ENCODE measurements around the gene SLC7A1. TPM values are rescaled to one million over a fixed set of nuclear protein-coding genes. Genes with fewer than 3 reads are reported as not detected.

Gene SLC7A1
- total RNA-seq, 1 donor from 2014 or later: 24.5 TPM

GRCh38 chr13:29561918-29562317 lies 33.6 kb downstream of the SLC7A1 start:
- no peak for DNase-seq (ENCODE audit: low read depth, low spot score)

GRCh38 chr13:29556742-29557141 lies 38.7 kb downstream of the SLC7A1 start:
- DNase-seq (ENCODE audit: low read depth, low spot score): no peak

GRCh38 chr13:29551214-29551613 lies 44.3 kb downstream of the SLC7A1 start:
- DNase-seq (ENCODE audit: low read depth, low spot score): no peak

- DNase-seq (ENCODE audit: low read depth, low spot score): no peak
Observed at GRCh38 chr13:29550430-29550988, 45.0 kb downstream of the SLC7A1 start.

DNA sequence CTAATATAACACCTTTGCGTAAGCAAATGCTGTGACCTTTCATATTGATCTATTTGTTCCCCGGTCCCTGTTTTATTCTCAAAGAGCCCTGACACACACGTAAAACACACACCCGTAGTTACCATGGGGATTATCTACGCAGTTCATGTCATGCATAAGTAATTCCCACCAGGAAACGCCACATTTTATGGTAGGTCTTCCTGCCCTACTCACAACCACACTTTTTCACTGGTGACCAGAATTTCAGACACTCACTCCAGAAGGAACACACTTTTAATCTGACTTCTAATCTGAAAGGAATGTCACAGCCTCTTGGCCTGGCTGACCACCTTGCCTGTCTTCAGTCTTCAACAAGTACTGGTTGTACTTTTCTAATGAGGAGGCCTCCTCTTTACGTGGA lies 46.8 kb downstream of the SLC7A1 start:
- peak; percentile 68 for DNase-seq (ENCODE audit: low read depth, low spot score)

GRCh38 chr13:29547153-29547552 lies 48.3 kb downstream of the SLC7A1 start:
- peak; percentile 56 for DNase-seq (ENCODE audit: low read depth, low spot score)

GRCh38 chr13:29546662-29547061 lies 48.8 kb downstream of the SLC7A1 start:
- DNase-seq (ENCODE audit: low read depth, low spot score): peak; percentile 32

- DNase-seq (ENCODE audit: low read depth, low spot score): no peak
Observed at GRCh38 chr13:29545988-29546387, 49.5 kb downstream of the SLC7A1 start.

DNA sequence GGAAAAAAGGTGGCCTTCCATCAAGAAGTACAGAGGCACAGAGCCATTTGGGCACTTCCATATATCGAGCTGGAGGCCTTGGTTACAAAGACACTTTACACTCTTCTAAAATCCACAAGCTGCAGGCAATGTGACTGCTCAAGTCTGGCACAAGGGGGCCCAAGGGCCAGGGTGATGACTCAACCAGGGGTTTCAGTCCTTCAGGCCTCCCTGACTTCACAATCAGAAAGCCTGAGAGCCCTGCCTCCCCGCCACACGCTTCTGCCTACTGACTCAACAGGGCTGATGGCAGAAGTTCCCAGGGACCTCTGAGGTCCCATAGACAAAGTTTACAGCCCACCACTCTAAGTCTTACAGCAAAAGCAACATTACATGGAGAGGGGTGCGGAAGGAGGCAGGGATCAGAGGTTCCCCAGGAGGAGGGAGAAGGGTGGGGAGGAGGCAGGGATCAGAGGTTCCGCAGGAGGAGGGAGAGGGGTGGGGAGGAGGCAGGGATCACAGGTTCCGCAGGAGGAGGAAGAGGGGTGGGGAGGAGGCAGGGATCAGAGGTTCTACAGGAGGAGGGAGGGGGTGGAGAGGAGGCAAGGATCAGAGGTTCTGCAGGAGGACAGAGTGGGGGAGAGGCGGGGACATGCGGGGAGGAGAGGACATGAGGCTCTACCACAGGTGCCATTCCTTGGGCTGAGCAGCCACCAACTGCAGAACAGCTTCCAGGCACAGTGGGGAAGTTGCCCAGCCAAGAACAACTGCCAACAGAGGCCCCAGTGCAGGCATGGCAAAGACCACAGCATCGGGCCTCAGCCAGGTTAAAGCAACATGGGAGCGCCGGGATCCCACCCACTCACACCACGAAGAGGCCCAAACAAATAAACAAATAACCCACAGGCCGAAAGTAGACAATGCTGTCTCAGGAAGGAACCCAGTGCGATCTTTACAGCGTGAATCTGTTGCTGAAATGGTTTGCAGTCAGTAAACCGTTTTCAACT lies 52.0 kb downstream of the SLC7A1 start:
- no peak for DNase-seq (ENCODE audit: low read depth, low spot score)

- DNase-seq (ENCODE audit: low read depth, low spot score): no peak
Observed at GRCh38 chr13:29542381-29542780, 53.1 kb downstream of the SLC7A1 start.

DNA sequence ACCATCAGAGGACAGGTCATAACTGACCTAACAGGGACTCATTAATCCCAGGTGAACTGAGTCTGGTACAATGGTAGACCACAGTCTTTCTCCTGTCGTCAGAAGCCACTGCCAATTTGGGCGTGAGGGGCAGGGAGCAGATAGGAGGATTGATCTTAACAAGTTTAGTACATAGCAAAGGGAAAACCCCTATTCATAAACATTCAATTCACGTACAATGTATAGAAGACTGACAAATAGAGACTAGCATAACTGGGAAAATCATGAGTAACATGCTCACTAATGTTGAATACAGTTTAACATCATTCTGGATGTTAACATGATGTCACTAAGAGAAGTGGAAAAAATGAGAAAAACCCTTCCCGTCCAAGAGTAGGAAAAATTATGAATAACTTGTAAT lies 54.1 kb downstream of the SLC7A1 start:
- DNase-seq (ENCODE audit: low read depth, low spot score): no peak

- DNase-seq (ENCODE audit: low read depth, low spot score): no peak
Observed at GRCh38 chr13:29540799-29541198, 54.7 kb downstream of the SLC7A1 start.

- no peak for DNase-seq (ENCODE audit: low read depth, low spot score)
Observed at GRCh38 chr13:29540334-29540733, 55.2 kb downstream of the SLC7A1 start.

DNA sequence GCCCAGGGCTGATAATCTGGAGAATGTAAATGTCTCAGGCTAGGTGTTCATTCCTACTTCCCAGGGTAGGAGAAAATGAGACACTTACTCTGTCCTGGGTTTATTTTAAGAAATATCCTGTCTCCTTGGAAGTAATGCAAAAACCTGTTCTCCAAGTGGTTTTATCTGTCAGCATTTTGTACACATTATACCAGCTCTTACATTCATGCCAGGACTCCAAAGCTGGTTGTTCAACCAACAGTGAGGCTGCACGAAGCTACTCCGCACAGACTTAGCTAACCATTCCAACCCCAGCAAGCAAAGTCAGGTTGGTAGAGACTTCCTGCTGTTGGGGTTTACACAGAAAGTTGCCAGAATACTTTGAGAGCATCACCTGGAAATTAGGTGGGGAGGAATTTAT lies 55.6 kb downstream of the SLC7A1 start:
- no peak for DNase-seq (ENCODE audit: low read depth, low spot score)

DNA sequence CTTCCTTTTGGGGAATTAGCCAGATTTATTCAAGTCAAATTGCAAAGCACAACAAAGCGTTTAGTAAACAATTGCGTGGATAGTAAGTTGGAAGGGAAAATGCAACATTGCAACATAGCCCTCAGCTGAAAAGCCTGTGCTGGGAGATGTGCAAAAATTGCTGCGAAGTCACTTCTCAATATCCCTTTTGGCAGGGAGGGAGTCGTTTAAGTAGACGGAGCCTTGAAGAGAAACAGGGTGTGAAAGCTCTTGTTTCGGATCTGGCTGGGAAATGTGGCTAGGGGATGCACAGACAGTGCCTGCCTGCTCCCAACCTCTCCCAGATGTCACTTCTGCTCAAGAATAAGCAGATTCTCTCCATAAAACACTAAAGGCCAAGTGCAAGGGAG lies 56.8 kb downstream of the SLC7A1 start:
- DNase-seq (ENCODE audit: low read depth, low spot score): no peak

- DNase-seq (ENCODE audit: low read depth, low spot score): no peak
Observed at GRCh38 chr13:29537736-29538651, 57.5 kb downstream of the SLC7A1 start.

DNA sequence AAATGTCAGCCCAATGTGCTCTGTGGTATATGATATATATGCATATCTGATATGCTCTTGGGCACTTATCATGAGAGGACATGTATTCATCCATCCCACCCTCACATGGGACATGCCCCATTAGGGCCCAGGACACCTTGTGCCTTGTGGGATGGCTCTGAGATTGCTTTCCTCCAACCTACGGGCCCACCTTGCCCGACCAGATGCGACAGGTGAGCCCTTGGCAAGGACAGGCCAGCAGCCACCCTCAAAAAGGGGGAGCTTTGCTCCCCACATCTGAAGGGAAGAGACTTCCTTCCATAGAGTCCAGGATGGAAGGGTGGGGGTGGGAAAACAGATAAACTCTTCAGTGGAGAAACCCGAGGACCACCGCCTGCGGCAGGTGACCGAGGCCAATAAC lies 58.6 kb downstream of the SLC7A1 start:
- DNase-seq (ENCODE audit: low read depth, low spot score): no peak

DNA sequence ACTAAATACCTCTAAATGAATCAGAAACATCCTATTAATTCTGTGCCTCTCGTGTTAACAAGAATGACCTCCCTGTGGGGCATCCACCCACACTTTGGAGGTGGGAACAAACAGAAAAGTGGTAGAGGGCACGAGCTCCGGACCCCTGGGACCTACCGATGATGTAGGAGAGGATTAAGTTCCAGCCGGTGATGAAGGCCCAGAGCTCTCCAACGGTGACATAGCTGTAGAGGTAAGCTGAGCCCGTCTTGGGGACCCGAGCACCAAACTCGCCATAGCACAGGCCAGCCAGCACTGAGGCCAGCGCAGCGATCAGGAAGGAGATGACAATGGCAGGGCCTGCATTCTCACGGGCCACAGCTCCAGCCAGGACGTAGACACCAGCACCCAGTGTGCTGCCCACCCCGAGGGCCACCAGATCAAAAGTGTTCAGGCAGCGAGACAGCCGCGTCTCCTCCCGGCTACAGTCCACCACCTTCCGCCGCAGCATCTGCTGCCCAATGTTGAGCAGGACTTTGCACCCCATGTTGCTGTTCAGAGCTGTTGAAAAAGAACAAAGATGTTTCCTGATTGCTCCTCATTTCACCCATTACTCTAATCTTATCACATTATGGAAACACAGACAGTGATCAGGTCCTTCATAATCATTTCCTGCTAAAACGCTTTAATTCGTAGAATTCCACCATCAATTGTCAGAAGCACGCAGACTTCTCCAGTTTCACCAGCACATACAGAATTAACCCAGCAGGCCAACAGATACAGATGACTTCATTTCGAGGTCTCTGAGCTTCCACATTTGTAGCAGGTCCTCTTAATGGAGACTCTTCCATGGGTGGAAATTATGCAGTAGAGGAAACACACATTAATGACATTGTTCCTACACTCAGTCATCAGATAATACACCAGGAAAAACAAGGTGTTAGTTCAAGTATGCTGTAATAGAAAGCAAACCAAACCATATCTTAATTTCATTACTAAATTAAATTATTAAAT lies 59.5 kb downstream of the SLC7A1 start:
- DNase-seq (ENCODE audit: low read depth, low spot score): no peak

- DNase-seq (ENCODE audit: low read depth, low spot score): no peak
Observed at GRCh38 chr13:29534083-29534482, 61.4 kb downstream of the SLC7A1 start.

DNA sequence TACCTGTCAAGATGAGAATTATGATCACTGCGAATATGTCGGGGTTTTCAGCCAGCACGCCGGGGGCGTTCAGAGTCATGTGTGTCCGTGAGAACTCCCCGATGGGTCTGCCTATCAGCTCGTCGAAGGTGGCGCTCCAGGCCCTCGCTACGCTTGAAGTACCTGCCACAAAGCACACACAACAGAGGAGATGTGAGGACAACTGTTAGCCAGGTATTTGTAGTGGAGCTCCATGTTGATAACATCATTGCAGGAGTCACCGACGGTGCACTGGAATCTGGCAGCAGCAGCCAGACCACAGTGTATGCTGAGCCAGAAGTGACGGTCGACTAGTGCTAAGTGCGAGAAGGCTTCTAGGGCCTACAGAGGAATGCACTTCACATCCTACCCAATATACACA lies 62.7 kb downstream of the SLC7A1 start:
- no peak for DNase-seq (ENCODE audit: low read depth, low spot score)

- DNase-seq (ENCODE audit: low read depth, low spot score): no peak
Observed at GRCh38 chr13:29532116-29532515, 63.4 kb downstream of the SLC7A1 start.
